ENCODE results near the gene ANKUB1.
A peak's percentile ranks its signal among the peaks of the same experiment; 100 is the strongest.

The ANKUB1 gene

DNA sequence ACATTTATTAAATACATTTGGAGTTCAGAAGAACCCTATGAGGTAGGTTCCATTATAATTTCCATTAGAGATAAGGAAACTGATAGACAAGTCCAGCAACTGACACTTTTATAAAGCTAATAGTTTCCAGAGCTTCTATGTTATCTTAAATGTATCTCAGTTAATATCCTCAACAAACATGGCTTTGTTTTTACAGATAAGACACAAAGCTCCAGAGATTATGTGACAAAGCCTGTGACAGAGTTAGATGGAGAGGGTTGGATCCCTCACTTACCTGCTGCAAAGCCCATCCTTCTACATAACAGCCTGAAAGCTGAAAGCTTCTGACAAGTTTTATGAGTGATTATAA is 39.6 kb downstream of the ANKUB1 start:
- DNase-seq = no peak
- in situ Hi-C loops (cut with HindIII; ENCODE audit: low pct_ligation_motif_present, low sequenced_read_pairs) = no loop called here

DNA sequence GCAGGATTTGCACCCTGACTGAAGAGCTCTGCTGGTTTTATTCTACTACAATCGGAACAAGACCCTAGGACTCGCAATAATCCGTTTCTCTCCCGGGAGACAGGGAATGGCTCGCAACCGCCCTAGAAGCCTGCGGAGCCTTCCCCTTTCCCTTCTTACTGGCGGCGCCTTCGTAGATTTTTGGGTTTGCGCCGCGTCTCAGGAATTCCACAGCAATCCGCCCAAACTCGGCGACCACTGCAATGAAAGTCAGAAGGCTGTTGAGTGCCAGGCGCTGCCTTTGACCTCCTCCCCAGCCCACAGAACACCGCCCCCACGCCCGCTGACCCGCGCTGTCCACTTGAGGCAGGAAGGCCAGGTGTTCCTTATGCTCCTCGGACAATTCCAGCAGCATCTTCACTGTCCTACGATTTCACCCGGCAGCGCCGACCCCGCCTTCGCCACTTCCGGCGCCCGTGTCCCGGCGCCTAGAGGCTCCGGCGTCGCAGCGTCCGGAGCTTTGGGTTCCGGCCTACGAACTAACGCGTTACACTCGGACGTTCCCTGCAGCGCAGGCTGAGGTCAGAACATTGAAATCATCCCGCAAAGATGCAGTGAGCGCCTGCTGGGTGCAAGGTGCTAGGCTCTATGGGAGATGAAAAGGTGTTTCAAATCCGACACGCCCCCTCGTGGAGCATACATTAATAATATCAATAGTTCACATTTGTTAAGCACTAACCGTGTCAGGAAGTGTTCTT is 40.1 kb downstream of the ANKUB1 start, which contains the start of gene COMMD2:
TSS of gene COMMD2 (minus strand) at position 439 of the 737 bp plus-strand sequence. CDS start at position 394, 45 bp downstream.
- TF ChIP-seq, protein P1, sequence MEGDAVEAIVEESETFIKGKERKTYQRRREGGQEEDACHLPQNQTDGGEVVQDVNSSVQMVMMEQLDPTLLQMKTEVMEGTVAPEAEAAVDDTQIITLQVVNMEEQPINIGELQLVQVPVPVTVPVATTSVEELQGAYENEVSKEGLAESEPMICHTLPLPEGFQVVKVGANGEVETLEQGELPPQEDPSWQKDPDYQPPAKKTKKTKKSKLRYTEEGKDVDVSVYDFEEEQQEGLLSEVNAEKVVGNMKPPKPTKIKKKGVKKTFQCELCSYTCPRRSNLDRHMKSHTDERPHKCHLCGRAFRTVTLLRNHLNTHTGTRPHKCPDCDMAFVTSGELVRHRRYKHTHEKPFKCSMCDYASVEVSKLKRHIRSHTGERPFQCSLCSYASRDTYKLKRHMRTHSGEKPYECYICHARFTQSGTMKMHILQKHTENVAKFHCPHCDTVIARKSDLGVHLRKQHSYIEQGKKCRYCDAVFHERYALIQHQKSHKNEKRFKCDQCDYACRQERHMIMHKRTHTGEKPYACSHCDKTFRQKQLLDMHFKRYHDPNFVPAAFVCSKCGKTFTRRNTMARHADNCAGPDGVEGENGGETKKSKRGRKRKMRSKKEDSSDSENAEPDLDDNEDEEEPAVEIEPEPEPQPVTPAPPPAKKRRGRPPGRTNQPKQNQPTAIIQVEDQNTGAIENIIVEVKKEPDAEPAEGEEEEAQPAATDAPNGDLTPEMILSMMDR (IDR thresholded peaks at IDR 0.05; ENCODE audit: low read depth, low read length, missing control alignments) = peak; percentile 37
- H3K27ac ChIP-seq = peak within 1 kb of the TSS; percentile 22
- peaks cover 8% of the 10 kb centered on the region for H3K36me3 ChIP-seq (replicated peaks)
- in situ Hi-C loops (cut with HindIII; ENCODE audit: low pct_ligation_motif_present, low sequenced_read_pairs) = no loop called here
- DNase-seq = peak; percentile 75
- no peaks in the 10 kb centered on the region for H3K27me3 ChIP-seq (replicated peaks)
- H3K4me3 ChIP-seq (ENCODE audit: low read depth, low read length) = peak within 1 kb of the TSS; percentile 97

More for the DNA sequence above, 39.6 kb downstream of the ANKUB1 start:
- Histone ChIP-seq H3K36me3 (replicated peaks) (peaks cover 5% of the 10 kb centered on the region), H3K4me3 (ENCODE audit: low read depth, low read length) (peak overlapping the region; percentile 97), H3K27ac (no peak overlapping the region), H3K27me3 (replicated peaks) (no peaks in the 10 kb centered on the region)
- TF ChIP-seq, protein P1 (IDR thresholded peaks at IDR 0.05; ENCODE audit: low read depth, low read length, missing control alignments) = no peak

DNA sequence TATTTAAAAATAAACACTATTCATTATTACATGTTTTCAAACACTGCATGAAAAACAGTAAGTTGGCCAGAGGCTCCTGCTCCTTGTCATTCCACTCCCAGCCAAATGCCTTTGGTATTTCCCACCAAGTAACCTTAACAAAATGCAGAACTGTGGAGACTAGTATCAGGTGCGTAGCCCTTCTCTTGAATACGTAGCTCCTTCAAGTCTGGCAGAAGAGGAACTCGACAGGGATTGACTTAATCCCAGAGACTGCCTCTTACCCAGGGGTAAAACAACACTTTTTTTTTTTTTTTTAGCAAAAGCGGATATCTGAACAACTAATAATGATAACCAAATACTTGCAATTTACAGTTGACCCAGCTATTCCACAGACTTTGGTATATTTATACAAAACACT is 40.8 kb downstream of the ANKUB1 start:
- no peak overlapping the region for H3K27ac ChIP-seq
- peak overlapping the region; percentile 97 for H3K4me3 ChIP-seq (ENCODE audit: low read depth, low read length)
- DNase-seq = no peak
- in situ Hi-C loops (cut with HindIII; ENCODE audit: low pct_ligation_motif_present, low sequenced_read_pairs) = no loop called here
- TF ChIP-seq, protein P1 (IDR thresholded peaks at IDR 0.05; ENCODE audit: low read depth, low read length, missing control alignments) = no peak
- H3K27me3 ChIP-seq (replicated peaks) = no peaks in the 10 kb centered on the region
- peaks cover 14% of the 10 kb centered on the region for H3K36me3 ChIP-seq (replicated peaks)

DNA sequence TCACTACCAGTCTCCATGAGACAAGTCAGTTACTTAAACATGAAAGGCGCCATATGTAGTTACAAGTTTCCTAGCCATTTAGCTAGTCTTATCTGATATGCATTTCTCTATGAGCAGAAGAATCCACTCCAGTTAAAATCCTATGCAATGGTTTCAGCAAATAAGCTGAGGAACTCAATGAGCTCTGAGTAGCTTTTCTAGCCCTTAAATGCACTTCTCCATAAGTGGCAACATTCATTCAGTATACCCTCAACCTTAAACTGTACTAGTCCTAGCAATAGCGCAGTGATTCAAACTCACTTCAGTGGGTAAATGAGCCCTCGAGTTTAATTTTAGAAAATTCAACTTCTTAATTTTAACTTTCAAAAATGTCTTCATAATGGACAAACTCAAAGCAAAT is 47.7 kb downstream of the ANKUB1 start:
- no peak for DNase-seq
- no peaks in the 10 kb centered on the region for H3K27me3 ChIP-seq (replicated peaks)
- peaks cover 25% of the 10 kb centered on the region for H3K36me3 ChIP-seq (replicated peaks)
- H3K4me3 ChIP-seq (ENCODE audit: low read depth, low read length) = no peak overlapping the region
- TF ChIP-seq, protein P1 (IDR thresholded peaks at IDR 0.05; ENCODE audit: low read depth, low read length, missing control alignments) = no peak
- H3K27ac ChIP-seq = no peak overlapping the region
- in situ Hi-C loops (cut with HindIII; ENCODE audit: low pct_ligation_motif_present, low sequenced_read_pairs) = loop anchor here (25.0 kb wide), 1 partner anchor 232 kb away; no protein-coding TSS in a partner anchor

DNA sequence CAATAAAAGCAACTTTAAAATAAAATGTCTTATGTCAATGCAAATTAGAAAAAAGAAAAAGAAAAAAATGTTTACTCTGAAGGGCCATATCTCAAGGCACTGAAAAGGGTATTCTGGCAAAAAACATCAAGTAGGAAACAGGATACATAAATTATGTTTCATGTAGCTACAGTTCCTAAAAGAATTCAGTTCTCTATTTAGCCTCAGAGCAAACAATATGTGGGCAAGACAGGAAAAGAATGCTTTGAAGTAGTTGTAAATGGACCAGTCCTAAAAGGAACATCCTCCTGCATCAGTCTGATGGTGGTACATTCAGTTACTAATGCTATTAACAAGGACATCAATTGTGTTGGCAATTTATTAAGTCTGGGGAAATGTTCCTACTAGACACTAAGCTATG is 48.2 kb downstream of the ANKUB1 start:
- H3K27ac ChIP-seq = no peak overlapping the region
- in situ Hi-C loops (cut with HindIII; ENCODE audit: low pct_ligation_motif_present, low sequenced_read_pairs) = loop anchor here (25.0 kb wide), 1 partner anchor 232 kb away; no protein-coding TSS in a partner anchor
- TF ChIP-seq, protein P1 (IDR thresholded peaks at IDR 0.05; ENCODE audit: low read depth, low read length, missing control alignments) = no peak
- H3K4me3 ChIP-seq (ENCODE audit: low read depth, low read length) = no peak overlapping the region
- no peaks in the 10 kb centered on the region for H3K27me3 ChIP-seq (replicated peaks)
- no peak for DNase-seq
- peaks cover 25% of the 10 kb centered on the region for H3K36me3 ChIP-seq (replicated peaks)
